ENCODE measurements around the gene ISM2. TPM values are rescaled to one million over a fixed set of nuclear protein-coding genes. Genes with fewer than 3 reads are reported as not detected.

Gene ISM2
- total and polyA plus RNA-seq, 9 of the 15 experiments (the other 6 are each of a cell fraction or from before 2014, with no cell fraction given), result 0.08 to 0.11 TPM; not detected in 7

DNA sequence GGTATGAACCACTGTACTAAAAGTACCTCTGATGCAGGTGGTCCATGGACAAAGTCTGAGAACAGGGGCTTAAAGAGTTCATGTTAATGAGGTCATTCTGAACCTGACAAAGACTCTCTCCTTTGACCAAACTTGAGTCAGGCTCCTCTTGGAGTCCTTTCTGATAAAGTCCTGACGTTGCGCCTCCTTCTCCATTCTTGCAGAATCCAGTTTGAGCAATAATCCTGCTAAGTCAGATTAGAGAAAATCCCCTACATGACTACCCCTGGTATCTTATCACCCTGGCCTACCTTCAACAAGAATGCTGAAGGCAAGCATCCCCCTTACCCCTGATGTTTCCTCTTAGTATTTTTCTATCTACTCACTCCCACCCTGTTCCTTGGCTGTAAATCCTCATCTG, 46.0 kb upstream of the ISM2 start:
- H3K4me3 ChIP-seq, result no peak overlapping the region
- peaks cover 0 to 5% of the 10 kb centered on the region in 2 experiments; a peak in 1 of 5 replicates for H3K4me1 ChIP-seq (replicated peaks in 1 of 2; ENCODE audit: control insufficient read depth in 2 of 2, insufficient read depth in 2 of 2, low read length in 2 of 2)
- intact Hi-C loops (cut with micrococcal nuclease) (no loop called here), in situ Hi-C loops (cut with MboI) (no loop called here)
- no peaks in the 10 kb centered on the region for H4K20me1 ChIP-seq (replicated peaks; ENCODE audit: control insufficient read depth, insufficient read depth, low read length)
- DNase-seq (ENCODE audit: extremely low read depth in 1 of 4, low spot score in 3 of 4) (no peak), ATAC-seq (no peak), FAIRE-seq (no peak)
- WGBS (ENCODE audit: insufficient coverage, low coverage, missing lambda C conversion rate), result 54% methylated on average over 2 of the region's 2 CpGs
- no peak overlapping the region for H3K27ac ChIP-seq (ENCODE audit: extremely low read depth, low read depth, low read length)
- ChIA-PET CTCF (ENCODE audit: low intra/inter-chr PET ratio) (no interaction called here), POLR2A (interaction anchor here (0.7 kb wide), 1 partner anchor 348 kb away, joined by 3 read pairs; no protein-coding TSS in a partner anchor)
- no peaks in the 10 kb centered on the region for H3K79me2 ChIP-seq (ENCODE audit: control insufficient read depth, insufficient read depth, low read length)
- H3K4me2 ChIP-seq (ENCODE audit: insufficient read depth, low read length), result no peak overlapping the region
- BruUV-seq (replicated peaks), result no TSS peak
- peaks cover 37% of the 10 kb centered on the region for H3K36me3 ChIP-seq (ENCODE audit: control insufficient read depth, insufficient read depth, low read length)
- no peaks in the 10 kb centered on the region for H3K27me3 ChIP-seq (ENCODE audit: control insufficient read depth in 2 of 2, insufficient read depth in 2 of 2, low read length in 2 of 2)
- no peaks in the 10 kb centered on the region for H3K9me1 ChIP-seq (ENCODE audit: control insufficient read depth, insufficient read depth, low read length)
- H3K9me3 ChIP-seq (replicated peaks; ENCODE audit: control insufficient read depth, insufficient read depth, low read depth, low read length), result no peaks in the 10 kb centered on the region
- TF ChIP-seq ZNF143 (CRISPR knock-in tag; IDR thresholded peaks at IDR 0.05), result no peak
- TF ChIP-seq, protein P1, sequence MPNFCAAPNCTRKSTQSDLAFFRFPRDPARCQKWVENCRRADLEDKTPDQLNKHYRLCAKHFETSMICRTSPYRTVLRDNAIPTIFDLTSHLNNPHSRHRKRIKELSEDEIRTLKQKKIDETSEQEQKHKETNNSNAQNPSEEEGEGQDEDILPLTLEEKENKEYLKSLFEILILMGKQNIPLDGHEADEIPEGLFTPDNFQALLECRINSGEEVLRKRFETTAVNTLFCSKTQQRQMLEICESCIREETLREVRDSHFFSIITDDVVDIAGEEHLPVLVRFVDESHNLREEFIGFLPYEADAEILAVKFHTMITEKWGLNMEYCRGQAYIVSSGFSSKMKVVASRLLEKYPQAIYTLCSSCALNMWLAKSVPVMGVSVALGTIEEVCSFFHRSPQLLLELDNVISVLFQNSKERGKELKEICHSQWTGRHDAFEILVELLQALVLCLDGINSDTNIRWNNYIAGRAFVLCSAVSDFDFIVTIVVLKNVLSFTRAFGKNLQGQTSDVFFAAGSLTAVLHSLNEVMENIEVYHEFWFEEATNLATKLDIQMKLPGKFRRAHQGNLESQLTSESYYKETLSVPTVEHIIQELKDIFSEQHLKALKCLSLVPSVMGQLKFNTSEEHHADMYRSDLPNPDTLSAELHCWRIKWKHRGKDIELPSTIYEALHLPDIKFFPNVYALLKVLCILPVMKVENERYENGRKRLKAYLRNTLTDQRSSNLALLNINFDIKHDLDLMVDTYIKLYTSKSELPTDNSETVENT (CRISPR knock-in tag; IDR thresholded peaks at IDR 0.05), result no peak
- TF ChIP-seq MAFF (IDR thresholded peaks at IDR 0.05; ENCODE audit: low read length), result no peak
- no peak for TF ChIP-seq YBX1 (IDR thresholded peaks at IDR 0.05)
- no peak overlapping the region for H3K9ac ChIP-seq (ENCODE audit: insufficient read depth in 1 of 2, low read depth in 2 of 2, low read length in 2 of 2)
- H2AFZ ChIP-seq (ENCODE audit: low read depth, low read length), result no peak overlapping the region
